ENCODE results near the gene RMRP. TPM values are rescaled to one million over a fixed set of nuclear protein-coding genes. Genes with fewer than 3 reads are reported as not detected.

The RMRP gene

DNA sequence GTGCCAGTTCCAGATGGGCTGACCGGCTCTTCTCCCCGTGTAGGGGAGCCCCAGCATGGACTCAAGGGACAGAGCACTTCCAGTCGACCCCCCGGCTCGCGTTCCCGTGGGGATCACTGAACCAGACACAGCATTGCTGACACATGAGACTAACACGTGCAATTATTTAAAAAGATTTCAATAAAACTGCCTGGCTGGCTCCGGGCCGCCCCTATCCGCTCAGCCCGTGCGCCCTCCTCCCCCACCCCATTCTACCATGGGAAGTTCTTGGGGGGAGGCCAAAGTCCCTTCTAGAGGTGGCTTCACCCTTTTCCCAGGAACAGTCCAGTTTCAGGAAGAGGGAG, 48.0 kb downstream of the RMRP start:
- TF ChIP-seq, protein P1, sequence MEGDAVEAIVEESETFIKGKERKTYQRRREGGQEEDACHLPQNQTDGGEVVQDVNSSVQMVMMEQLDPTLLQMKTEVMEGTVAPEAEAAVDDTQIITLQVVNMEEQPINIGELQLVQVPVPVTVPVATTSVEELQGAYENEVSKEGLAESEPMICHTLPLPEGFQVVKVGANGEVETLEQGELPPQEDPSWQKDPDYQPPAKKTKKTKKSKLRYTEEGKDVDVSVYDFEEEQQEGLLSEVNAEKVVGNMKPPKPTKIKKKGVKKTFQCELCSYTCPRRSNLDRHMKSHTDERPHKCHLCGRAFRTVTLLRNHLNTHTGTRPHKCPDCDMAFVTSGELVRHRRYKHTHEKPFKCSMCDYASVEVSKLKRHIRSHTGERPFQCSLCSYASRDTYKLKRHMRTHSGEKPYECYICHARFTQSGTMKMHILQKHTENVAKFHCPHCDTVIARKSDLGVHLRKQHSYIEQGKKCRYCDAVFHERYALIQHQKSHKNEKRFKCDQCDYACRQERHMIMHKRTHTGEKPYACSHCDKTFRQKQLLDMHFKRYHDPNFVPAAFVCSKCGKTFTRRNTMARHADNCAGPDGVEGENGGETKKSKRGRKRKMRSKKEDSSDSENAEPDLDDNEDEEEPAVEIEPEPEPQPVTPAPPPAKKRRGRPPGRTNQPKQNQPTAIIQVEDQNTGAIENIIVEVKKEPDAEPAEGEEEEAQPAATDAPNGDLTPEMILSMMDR (IDR thresholded peaks at IDR 0.05; ENCODE audit: insufficient read depth, low read length) = no peak
- TF ChIP-seq SPI1 (IDR thresholded peaks at IDR 0.05; ENCODE audit: borderline replicate concordance, low read depth) (no peak), GABPA (IDR thresholded peaks at IDR 0.05; ENCODE audit: low read depth) (no peak)
- H3K4me3 ChIP-seq (replicated peaks; ENCODE audit: insufficient read depth, low read length) = no peak overlapping the region
- no peaks in the 10 kb centered on the region for H3K27me3 ChIP-seq (ENCODE audit: insufficient read depth, poor library complexity, severe bottlenecking)
- no peak overlapping the region for H3K27ac ChIP-seq (replicated peaks)
- DNase-seq (ENCODE audit: low read depth in 1 of 2, low spot score in 1 of 2) = no peak

DNA sequence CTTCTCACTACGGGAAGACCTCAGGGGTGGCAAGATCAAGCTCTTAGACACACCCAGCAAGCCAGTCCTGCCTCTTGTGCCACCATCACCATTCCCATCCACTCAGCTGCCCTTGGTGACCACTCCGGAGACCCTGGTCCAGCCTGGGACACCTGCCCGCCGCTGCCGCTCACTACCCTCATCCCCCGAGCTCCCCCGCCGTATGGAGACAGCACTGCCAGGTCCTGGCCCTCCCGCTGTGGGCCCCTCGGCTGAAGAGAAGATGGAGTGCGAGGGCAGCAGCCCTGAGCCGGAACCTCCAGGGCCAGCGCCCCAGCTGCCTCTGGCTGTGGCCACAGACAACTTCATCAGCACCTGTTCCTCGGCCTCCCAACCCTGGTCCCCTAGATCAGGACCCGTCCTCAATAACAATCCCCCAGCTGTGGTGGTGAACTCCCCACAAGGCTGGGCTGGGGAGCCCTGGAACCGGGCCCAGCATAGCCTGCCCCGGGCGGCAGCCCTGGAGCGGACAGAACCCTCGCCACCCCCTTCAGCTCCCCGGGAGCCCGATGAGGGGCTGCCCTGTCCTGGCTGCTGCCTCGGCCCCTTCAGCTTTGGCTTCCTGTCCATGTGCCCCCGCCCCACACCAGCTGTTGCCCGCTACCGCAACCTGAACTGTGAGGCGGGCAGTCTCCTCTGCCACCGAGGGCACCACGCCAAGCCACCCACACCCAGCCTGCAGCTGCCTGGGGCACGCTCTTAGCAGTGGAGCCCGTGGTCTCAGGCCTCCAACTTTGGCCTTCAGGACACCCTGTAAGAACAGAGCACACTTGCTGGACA, 48.6 kb downstream of the RMRP start:
- TF ChIP-seq GABPA (IDR thresholded peaks at IDR 0.05; ENCODE audit: low read depth) = no peak
- TF ChIP-seq POLR2AphosphoS5 (IDR thresholded peaks at IDR 0.05; ENCODE audit: low read depth) = no peak
- TF ChIP-seq, protein P2, sequence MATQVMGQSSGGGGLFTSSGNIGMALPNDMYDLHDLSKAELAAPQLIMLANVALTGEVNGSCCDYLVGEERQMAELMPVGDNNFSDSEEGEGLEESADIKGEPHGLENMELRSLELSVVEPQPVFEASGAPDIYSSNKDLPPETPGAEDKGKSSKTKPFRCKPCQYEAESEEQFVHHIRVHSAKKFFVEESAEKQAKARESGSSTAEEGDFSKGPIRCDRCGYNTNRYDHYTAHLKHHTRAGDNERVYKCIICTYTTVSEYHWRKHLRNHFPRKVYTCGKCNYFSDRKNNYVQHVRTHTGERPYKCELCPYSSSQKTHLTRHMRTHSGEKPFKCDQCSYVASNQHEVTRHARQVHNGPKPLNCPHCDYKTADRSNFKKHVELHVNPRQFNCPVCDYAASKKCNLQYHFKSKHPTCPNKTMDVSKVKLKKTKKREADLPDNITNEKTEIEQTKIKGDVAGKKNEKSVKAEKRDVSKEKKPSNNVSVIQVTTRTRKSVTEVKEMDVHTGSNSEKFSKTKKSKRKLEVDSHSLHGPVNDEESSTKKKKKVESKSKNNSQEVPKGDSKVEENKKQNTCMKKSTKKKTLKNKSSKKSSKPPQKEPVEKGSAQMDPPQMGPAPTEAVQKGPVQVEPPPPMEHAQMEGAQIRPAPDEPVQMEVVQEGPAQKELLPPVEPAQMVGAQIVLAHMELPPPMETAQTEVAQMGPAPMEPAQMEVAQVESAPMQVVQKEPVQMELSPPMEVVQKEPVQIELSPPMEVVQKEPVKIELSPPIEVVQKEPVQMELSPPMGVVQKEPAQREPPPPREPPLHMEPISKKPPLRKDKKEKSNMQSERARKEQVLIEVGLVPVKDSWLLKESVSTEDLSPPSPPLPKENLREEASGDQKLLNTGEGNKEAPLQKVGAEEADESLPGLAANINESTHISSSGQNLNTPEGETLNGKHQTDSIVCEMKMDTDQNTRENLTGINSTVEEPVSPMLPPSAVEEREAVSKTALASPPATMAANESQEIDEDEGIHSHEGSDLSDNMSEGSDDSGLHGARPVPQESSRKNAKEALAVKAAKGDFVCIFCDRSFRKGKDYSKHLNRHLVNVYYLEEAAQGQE (IDR thresholded peaks at IDR 0.05; ENCODE audit: insufficient replicate concordance, low read depth) = no peak
- TF ChIP-seq, protein P1 (IDR thresholded peaks at IDR 0.05; ENCODE audit: insufficient read depth, low read length) = no peak
- no peak for TF ChIP-seq SPI1 (IDR thresholded peaks at IDR 0.05; ENCODE audit: borderline replicate concordance, low read depth)
- Histone ChIP-seq H3K27me3 (ENCODE audit: insufficient read depth, poor library complexity, severe bottlenecking) (no peaks in the 10 kb centered on the region), H3K27ac (replicated peaks) (no peak overlapping the region), H3K4me3 (replicated peaks; ENCODE audit: insufficient read depth, low read length) (no peak overlapping the region)
- DNase-seq (ENCODE audit: low read depth in 1 of 2, low spot score in 1 of 2) = no peak

DNA sequence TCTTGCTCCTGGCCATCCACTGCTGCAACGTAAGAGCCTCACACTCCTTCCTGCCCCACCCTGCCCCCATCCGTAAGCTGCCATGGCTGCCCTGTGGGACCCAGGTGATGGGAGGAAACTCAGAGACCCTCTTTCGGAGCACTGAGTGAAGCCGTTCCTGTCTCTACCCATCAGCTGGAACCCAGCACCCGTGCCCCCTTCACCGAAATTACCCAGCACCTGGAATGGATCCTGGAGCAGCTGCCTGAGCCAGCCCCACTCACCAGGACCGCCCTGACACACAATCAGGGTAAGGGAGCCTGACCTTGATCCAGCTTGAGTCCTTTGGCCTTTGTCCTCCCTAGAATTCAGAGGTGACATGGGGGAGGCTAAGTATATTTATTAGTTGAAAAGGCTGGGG, 49.6 kb downstream of the RMRP start:
- Histone ChIP-seq H3K27ac (replicated peaks) (no peak overlapping the region), H3K27me3 (ENCODE audit: insufficient read depth, poor library complexity, severe bottlenecking) (no peaks in the 10 kb centered on the region), H3K4me3 (replicated peaks; ENCODE audit: insufficient read depth, low read length) (no peak overlapping the region)
- TF ChIP-seq SPI1 (IDR thresholded peaks at IDR 0.05; ENCODE audit: borderline replicate concordance, low read depth) (no peak), GABPA (IDR thresholded peaks at IDR 0.05; ENCODE audit: low read depth) (no peak), POLR2AphosphoS5 (IDR thresholded peaks at IDR 0.05; ENCODE audit: low read depth) (no peak)
- TF ChIP-seq, protein P1 (IDR thresholded peaks at IDR 0.05; ENCODE audit: insufficient read depth, low read length) = no peak
- TF ChIP-seq, protein P2 (IDR thresholded peaks at IDR 0.05; ENCODE audit: insufficient replicate concordance, low read depth) = no peak
- no peak for DNase-seq (ENCODE audit: low read depth in 1 of 2, low spot score in 1 of 2)

Small RNA genes within 50 kb of the gene (microRNA-seq; reads per million reads assigned to microRNA genes)
- not detected for gene MIR4667

Data from HL-60 (cell line).